SK-N-SH (cell line): ENCODE results near the gene CLIC4. TPM values are rescaled to one million over a fixed set of nuclear protein-coding genes. Genes with fewer than 3 reads are reported as not detected.

ENCODE experiments used
- CTCF ChIA-PET: fragments of 300-600, 350-600 bp; formaldehyde crosslinking; extraction: SDS; loops from one replicate; lab custom pipeline; 2021; lab: Yijun Ruan, JAX
- POLR2A ChIA-PET: fragments of 350-600 bp; sonication (Branson Sonifier 250); formaldehyde crosslinking; extraction: SDS; loops from one replicate; lab custom pipeline; 2020; ENCODE audit warnings: antibody characterized with exemption, inconsistent platforms; lab: Yijun Ruan, JAX
- DNase-seq: peaks from one replicate; pipeline ENCODE4 v3.0.0; 2012
- H2AFZ ChIP-seq: fragments of 200-600 bp; sonication (generic); 2 replicates; pipeline ENCODE4 v1.8.1; 2016; ENCODE audit warnings: antibody characterized with exemption, mild to moderate bottlenecking, low read depth
- H3F3A ChIP-seq: fragments of 200-600 bp; sonication (generic); replicated peaks from 2 replicates; pipeline ENCODE3; 2016; ENCODE audit warnings: antibody characterized with exemption, mild to moderate bottlenecking; ENCODE audit not compliant: insufficient read depth
- H3K27ac ChIP-seq, 2 experiments: fragments of 200-500 bp in 1 of 2; fragments of 200-600 bp in 1 of 2; sonication (Bioruptor generic) in 1 of 2; sonication (generic), shearing (Covaris generic) in 1 of 2; 2 replicates each; pipeline versions ENCODE4 v1.5.1 to v1.6.1; 2014 to 2016; ENCODE audit warnings: low read depth in 2 of 2, inconsistent platforms in 1 of 2, low read length in 1 of 2, mild to moderate bottlenecking in 1 of 2, mixed read lengths in 1 of 2
- H3K27me3 ChIP-seq: fragments of 200-600 bp; sonication (generic), shearing (Covaris generic); 2 replicates; pipeline ENCODE4 v1.6.1; 2016; ENCODE audit warnings: mixed run types; ENCODE audit not compliant: insufficient read depth
- H3K36me3 ChIP-seq, 2 experiments: fragments of 200-500 bp in 1 of 2; fragments of 200-600 bp in 1 of 2; sonication (Bioruptor generic) in 1 of 2; sonication (generic) in 1 of 2; replicated peaks in 1 of 2; 2 replicates each; pipeline versions ENCODE3 to v1.5.1; 2014 to 2016; ENCODE audit warnings: low read length in 1 of 2, mild to moderate bottlenecking in 1 of 2; ENCODE audit not compliant: insufficient read depth in 2 of 2, control insufficient read depth in 1 of 2
- H3K4me1 ChIP-seq, 2 experiments: fragments of 200-500 bp in 1 of 2; fragments of 200-600 bp in 1 of 2; sonication (Bioruptor generic) in 1 of 2; sonication (generic), shearing (Covaris generic) in 1 of 2; 2 replicates each; pipeline versions ENCODE4 v1.5.1 to v1.6.1; 2014 to 2016; ENCODE audit warnings: low read depth in 1 of 2, low read length in 1 of 2, mixed run types in 1 of 2; ENCODE audit not compliant: insufficient read depth in 2 of 2, control insufficient read depth in 1 of 2
- H3K4me2 ChIP-seq: fragments of 200-600 bp; sonication (generic), shearing (Covaris generic); 2 replicates; pipeline ENCODE4 v1.6.1; 2017; ENCODE audit warnings: mixed run types
- H3K4me3 ChIP-seq, 2 experiments: fragments of 200-500 bp in 1 of 2; fragments of 200-600 bp in 1 of 2; sonication (Bioruptor generic) in 1 of 2; sonication (generic), shearing (Covaris generic) in 1 of 2; 2 replicates each; pipeline versions ENCODE4 v1.5.1 to v1.8.1; 2014 to 2016; ENCODE audit warnings: low read depth in 2 of 2, inconsistent platforms in 1 of 2, low read length in 1 of 2, mild to moderate bottlenecking in 1 of 2, mixed read lengths in 1 of 2, moderate library complexity in 1 of 2
- H3K79me2 ChIP-seq: fragments of 200-600 bp; sonication (generic); 2 replicates; pipeline ENCODE4 v1.8.1; 2017; ENCODE audit warnings: mild to moderate bottlenecking; ENCODE audit not compliant: insufficient read depth
- H3K9ac ChIP-seq: fragments of 200-600 bp; sonication (generic); 2 replicates; pipeline ENCODE4 v1.6.1; 2017; ENCODE audit warnings: mixed run types
- H3K9me2 ChIP-seq: fragments of 200-600 bp; sonication (generic); 2 replicates; pipeline ENCODE4 v1.6.1; 2017; ENCODE audit warnings: mixed run types
- H3K9me3 ChIP-seq: fragments of 200-600 bp; sonication (generic); 2 replicates; pipeline ENCODE4 v1.6.1; 2017; ENCODE audit warnings: mixed run types, mild to moderate bottlenecking, moderate library complexity
- H4K20me1 ChIP-seq: fragments of 200-600 bp; sonication (generic); 2 replicates; pipeline ENCODE4 v1.6.1; 2017; ENCODE audit warnings: mild to moderate bottlenecking, mixed run types; ENCODE audit not compliant: insufficient read depth
- CTCF ChIP-seq: fragments of 200-600 bp; sonication (generic); IDR thresholded peaks from 2 replicates; pipeline ENCODE4 v1.6.1; 2017; ENCODE audit warnings: antibody characterized with exemption, mild to moderate bottlenecking, moderate library complexity
- EP300 ChIP-seq, 2 experiments: IDR thresholded peaks; 2 replicates each; pipeline versions ENCODE4 v1.4.0 to v1.6.1; 2012; ENCODE audit warnings: borderline replicate concordance in 1 of 2, low read depth in 1 of 2, low read length in 1 of 2
- FOSL2 ChIP-seq: IDR thresholded peaks from 2 replicates; pipeline ENCODE4 v1.4.0; 2012; ENCODE audit warnings: low read depth, mild to moderate bottlenecking, moderate library complexity, borderline replicate concordance
- FOXJ3 ChIP-seq: sonication (generic); formaldehyde crosslinking; IDR thresholded peaks from 2 replicates; pipeline ENCODE4 v1.5.1; 2020; ENCODE audit warnings: mild to moderate bottlenecking, missing genetic modification reagents
- GABPA ChIP-seq: IDR thresholded peaks from 2 replicates; pipeline ENCODE4 v1.4.0; 2012; ENCODE audit warnings: low read depth, mild to moderate bottlenecking
- NFIC ChIP-seq: IDR thresholded peaks from 2 replicates; pipeline ENCODE4 v1.4.0; 2012; ENCODE audit warnings: borderline replicate concordance
- RAD21 ChIP-seq: IDR thresholded peaks from 2 replicates; pipeline ENCODE4 v1.6.1; 2012; ENCODE audit warnings: mild to moderate bottlenecking, low read length
- REST ChIP-seq: IDR thresholded peaks from 2 replicates; pipeline ENCODE4 v1.6.1; 2012; ENCODE audit warnings: mild to moderate bottlenecking, low read depth, low read length, moderate library complexity
- TAF1 ChIP-seq: IDR thresholded peaks from 2 replicates; pipeline ENCODE4 v1.6.1; 2012; ENCODE audit warnings: low read depth, mild to moderate bottlenecking, low read length, moderate library complexity, borderline replicate concordance
- WGBS: methylation state at CpG from one replicate; pipeline ENCODE4 v1.1.6; 2017; ENCODE audit warnings: low lambda C conversion rate; 5-methylcytosine and 5-hydroxymethylcytosine counted together
- polyA plus RNA-seq, 3 experiments: library from polyadenylated mRNA; depleted of rRNA; stranded (reverse); fragments of >200 nt; gene quantifications; 2 replicates each; pipeline ENCODE4 v1.2.3, GENCODE V29; 2012
- TF ChIP-seq, protein P1 (sequence below): IDR thresholded peaks from 2 replicates; pipeline ENCODE4 v1.4.0; 2012; ENCODE audit warnings: low read depth
- TF ChIP-seq, protein P2 (sequence below): IDR thresholded peaks from 2 replicates; pipeline ENCODE4; 2012

The CLIC4 gene
- polyA plus RNA-seq, 1 of the 3 experiments (the other 2 are of a cell fraction): 66.4 TPM

DNA sequence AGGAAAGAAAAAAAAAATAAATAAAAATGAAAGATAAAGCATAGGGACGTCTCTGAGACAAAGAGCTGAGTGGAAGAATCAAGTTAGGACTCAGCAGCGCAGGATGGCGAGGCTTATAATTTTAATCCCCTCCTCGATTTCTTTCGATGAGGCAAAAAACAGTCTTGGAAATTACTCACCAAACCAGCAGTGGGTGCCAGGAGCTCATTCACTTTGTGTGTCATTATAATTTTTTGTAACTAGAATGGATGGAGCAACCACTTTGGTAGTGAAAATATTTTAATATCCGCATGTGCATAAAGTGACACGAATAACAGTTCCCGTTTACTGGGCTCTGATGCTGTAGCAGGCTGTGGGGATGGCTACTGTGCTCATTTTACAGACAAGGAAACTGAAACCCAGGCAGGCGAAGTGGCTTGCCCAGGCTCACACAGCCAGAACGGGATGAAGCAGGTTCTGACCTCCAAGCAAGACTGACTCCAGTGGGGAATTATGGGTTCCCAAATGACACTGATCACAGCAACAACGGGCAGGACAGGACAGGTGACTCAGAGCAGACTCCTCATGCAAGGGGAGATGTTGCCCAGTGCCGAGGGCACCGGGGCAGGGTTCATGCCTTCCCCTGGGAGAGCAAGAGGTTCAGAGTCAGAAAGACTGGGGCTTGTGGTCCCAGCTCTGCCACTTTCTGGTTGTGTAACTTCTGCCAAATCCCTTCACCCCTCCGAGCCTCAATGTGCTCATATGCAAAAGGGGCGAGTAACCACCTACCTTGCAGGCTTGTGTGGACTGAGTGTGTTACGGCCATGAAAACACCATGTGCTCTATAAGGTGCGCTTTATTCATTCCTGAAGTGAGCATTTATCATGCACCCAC, 121.2 kb downstream of the CLIC4 start:
- Histone ChIP-seq H3K36me3 (no peaks in the 10 kb centered on the region), H3K9me3 (no peaks in the 10 kb centered on the region), H3K27me3 (no peaks in the 10 kb centered on the region), H3K9me2 (no peaks in the 10 kb centered on the region), H2AFZ (no peak overlapping the region), H3K79me2 (no peaks in the 10 kb centered on the region), H3K4me3 (no peak overlapping the region), H3K4me1 (no peaks in the 10 kb centered on the region), H3F3A (no peaks in the 10 kb centered on the region), H4K20me1 (no peaks in the 10 kb centered on the region)
- 69% methylated on average over 15 of the region's 17 CpGs for WGBS
- ChIA-PET CTCF (interaction anchor here (0.8 to 1.2 kb wide), 2 partner anchors 31 to 233 kb away, joined by 3 to 4 read pairs; no protein-coding TSS in a partner anchor), POLR2A (no interaction called here)
- DNase-seq: no peak
- TF ChIP-seq CTCF: peak; percentile 21; the same call in 1 of the 2 replicates
- TF ChIP-seq, protein P1, sequence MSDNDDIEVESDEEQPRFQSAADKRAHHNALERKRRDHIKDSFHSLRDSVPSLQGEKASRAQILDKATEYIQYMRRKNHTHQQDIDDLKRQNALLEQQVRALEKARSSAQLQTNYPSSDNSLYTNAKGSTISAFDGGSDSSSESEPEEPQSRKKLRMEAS: no peak
- TF ChIP-seq, all 33 proteins: peak for 1
- no peak overlapping the region for H3K4me2 ChIP-seq
- no peak overlapping the region for H3K9ac ChIP-seq
- no peak overlapping the region for H3K27ac ChIP-seq

DNA sequence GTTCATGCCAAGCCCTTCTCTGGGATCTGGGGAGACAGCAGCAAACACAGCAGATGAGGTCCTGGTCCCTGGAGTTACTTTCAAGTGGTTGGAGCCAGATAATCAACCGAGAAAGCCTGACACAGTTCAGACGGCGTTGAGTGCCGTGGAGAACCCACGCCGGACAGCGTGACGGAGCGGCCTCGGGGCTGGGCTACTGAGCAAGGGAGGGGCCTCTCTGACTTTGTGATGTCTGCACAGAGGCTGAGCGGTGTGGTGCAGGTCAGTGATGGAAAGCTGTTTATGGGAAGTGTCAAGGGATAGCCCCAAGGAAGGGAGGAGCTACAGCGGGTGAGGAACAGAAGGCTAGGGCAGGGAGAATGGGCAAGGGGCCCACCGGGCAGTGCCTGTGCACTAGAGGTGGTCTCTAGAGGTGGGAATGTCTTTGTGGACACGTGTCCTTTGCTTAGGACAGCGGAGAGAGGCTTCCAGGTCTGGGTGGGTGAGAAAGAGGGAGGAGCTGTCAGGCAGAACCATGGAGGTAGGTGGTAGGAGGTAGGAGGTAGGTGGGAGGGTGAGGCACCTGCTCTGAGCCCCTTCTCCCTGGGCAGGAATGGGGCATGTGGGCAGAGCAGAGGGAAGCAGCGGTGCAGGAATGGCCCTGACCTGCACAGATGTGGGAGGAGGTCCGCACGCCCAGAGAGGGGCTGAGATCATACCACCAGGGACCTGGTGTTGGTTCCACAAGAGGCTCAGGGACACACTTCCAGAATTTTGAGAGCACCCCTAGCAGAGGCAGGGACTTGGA, 122.0 kb downstream of the CLIC4 start:
- Histone ChIP-seq H3K4me1 (no peaks in the 10 kb centered on the region), H3K27ac (no peak overlapping the region), H3K9me3 (no peaks in the 10 kb centered on the region), H3F3A (no peaks in the 10 kb centered on the region), H3K27me3 (no peaks in the 10 kb centered on the region), H3K9me2 (no peaks in the 10 kb centered on the region), H4K20me1 (no peaks in the 10 kb centered on the region), H3K4me3 (no peak overlapping the region), H2AFZ (no peak overlapping the region), H3K36me3 (no peaks in the 10 kb centered on the region), H3K4me2 (no peak overlapping the region), H3K9ac (no peak overlapping the region), H3K79me2 (no peaks in the 10 kb centered on the region)
- WGBS: 57% methylated on average over 11 of the region's 18 CpGs
- no peak for DNase-seq
- ChIA-PET CTCF (interaction anchor here (1.1 to 1.2 kb wide), 3 partner anchors 19 to 234 kb away, joined by 3 to 4 read pairs (median 4); no protein-coding TSS in a partner anchor), POLR2A (no interaction called here)
- TF ChIP-seq EP300 (IDR thresholded peaks at IDR 0.05; ENCODE audit: borderline replicate concordance in 1 of 2, low read depth in 1 of 2, low read length in 1 of 2): no peak
- no peak for TF ChIP-seq REST
- TF ChIP-seq GABPA: no peak
- TF ChIP-seq NFIC: no peak
- no peak for TF ChIP-seq RAD21
- TF ChIP-seq TAF1: no peak
- TF ChIP-seq, protein P2, sequence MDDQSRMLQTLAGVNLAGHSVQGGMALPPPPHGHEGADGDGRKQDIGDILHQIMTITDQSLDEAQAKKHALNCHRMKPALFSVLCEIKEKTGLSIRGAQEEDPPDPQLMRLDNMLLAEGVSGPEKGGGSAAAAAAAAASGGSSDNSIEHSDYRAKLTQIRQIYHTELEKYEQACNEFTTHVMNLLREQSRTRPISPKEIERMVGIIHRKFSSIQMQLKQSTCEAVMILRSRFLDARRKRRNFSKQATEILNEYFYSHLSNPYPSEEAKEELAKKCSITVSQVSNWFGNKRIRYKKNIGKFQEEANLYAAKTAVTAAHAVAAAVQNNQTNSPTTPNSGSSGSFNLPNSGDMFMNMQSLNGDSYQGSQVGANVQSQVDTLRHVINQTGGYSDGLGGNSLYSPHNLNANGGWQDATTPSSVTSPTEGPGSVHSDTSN: no peak
- no peak for TF ChIP-seq FOXJ3 (CRISPR knock-in tag)
- TF ChIP-seq FOSL2: no peak
